ENCODE measurements around the gene TUBA4A. TPM values are rescaled to one million over a fixed set of nuclear protein-coding genes. Genes with fewer than 3 reads are reported as not detected.
A peak's percentile ranks its signal among the peaks of the same experiment; 100 is the strongest.

The TUBA4A gene
- total and polyA plus RNA-seq, 9 of the 15 experiments (the other 6 are each of a cell fraction or from before 2014, with no cell fraction given) = 25.1 to 174 (median 42.4) TPM

DNA sequence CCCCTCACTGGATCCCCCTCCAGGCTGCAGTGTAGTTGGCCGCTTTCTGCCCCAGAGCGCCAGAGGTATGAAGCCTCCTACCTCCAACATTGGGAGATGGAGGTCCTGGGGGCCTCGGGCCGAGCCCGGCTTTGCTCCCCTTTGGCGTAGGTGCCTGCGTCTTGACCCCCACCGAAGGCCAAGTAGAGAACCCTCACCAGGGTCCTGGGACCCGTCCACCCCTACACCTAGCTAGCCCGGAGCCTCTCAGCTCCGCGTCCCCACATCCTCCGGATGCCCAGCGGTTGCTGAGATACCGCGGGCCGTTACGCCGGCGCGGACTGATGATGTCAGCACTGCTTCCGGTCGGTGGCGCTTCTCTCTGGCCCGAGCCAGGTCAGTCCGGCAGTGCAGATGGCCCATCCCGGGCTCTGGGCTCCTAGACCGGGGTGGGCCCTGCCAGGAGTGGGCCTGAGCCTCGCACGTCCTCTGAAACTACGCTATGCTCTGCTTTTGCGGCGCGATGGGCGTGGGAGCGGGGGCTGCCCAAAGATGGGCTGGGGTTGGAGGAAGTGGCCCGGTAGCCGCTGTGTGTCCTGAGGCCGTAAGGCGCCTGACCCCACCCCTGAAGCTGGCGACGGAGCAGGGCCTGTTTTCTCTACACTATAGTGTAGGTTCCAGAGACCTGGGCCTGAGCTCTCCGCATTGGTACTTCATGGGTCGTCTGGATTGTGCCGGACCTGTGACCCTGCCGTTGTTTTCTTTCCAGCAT, 8.4 kb downstream of the TUBA4A start, which contains the start of the genes GLB1L and STK16 (continued):
- TF ChIP-seq, protein P1, sequence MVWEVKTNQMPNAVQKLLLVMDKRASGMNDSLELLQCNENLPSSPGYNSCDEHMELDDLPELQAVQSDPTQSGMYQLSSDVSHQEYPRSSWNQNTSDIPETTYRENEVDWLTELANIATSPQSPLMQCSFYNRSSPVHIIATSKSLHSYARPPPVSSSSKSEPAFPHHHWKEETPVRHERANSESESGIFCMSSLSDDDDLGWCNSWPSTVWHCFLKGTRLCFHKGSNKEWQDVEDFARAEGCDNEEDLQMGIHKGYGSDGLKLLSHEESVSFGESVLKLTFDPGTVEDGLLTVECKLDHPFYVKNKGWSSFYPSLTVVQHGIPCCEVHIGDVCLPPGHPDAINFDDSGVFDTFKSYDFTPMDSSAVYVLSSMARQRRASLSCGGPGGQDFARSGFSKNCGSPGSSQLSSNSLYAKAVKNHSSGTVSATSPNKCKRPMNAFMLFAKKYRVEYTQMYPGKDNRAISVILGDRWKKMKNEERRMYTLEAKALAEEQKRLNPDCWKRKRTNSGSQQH (CRISPR knock-in tag; IDR thresholded peaks at IDR 0.05) = no peak
- no peak for TF ChIP-seq PURB (CRISPR knock-in tag; IDR thresholded peaks at IDR 0.05; ENCODE audit: low read depth)
- TF ChIP-seq ZNF764 (CRISPR knock-in tag; IDR thresholded peaks at IDR 0.05; ENCODE audit: low read depth) = no peak
- TF ChIP-seq KLF1 (tag; IDR thresholded peaks at IDR 0.05) = peak; percentile 89
- no peak for TF ChIP-seq NR2F6 (CRISPR knock-in tag; IDR thresholded peaks at IDR 0.05)
- TF ChIP-seq, protein P2, sequence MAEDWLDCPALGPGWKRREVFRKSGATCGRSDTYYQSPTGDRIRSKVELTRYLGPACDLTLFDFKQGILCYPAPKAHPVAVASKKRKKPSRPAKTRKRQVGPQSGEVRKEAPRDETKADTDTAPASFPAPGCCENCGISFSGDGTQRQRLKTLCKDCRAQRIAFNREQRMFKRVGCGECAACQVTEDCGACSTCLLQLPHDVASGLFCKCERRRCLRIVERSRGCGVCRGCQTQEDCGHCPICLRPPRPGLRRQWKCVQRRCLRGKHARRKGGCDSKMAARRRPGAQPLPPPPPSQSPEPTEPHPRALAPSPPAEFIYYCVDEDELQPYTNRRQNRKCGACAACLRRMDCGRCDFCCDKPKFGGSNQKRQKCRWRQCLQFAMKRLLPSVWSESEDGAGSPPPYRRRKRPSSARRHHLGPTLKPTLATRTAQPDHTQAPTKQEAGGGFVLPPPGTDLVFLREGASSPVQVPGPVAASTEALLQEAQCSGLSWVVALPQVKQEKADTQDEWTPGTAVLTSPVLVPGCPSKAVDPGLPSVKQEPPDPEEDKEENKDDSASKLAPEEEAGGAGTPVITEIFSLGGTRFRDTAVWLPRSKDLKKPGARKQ (CRISPR knock-in tag; IDR thresholded peaks at IDR 0.05) = no peak
- TF ChIP-seq TSC22D4 (tag; IDR thresholded peaks at IDR 0.05) = no peak
- TF ChIP-seq ARID1B (IDR thresholded peaks at IDR 0.05) = 0 out of 2 replicates have a peak, but pooled peaks have one; percentile 25
- TF ChIP-seq, protein P3, sequence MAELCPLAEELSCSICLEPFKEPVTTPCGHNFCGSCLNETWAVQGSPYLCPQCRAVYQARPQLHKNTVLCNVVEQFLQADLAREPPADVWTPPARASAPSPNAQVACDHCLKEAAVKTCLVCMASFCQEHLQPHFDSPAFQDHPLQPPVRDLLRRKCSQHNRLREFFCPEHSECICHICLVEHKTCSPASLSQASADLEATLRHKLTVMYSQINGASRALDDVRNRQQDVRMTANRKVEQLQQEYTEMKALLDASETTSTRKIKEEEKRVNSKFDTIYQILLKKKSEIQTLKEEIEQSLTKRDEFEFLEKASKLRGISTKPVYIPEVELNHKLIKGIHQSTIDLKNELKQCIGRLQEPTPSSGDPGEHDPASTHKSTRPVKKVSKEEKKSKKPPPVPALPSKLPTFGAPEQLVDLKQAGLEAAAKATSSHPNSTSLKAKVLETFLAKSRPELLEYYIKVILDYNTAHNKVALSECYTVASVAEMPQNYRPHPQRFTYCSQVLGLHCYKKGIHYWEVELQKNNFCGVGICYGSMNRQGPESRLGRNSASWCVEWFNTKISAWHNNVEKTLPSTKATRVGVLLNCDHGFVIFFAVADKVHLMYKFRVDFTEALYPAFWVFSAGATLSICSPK (IDR thresholded peaks at IDR 0.05; ENCODE audit: borderline replicate concordance) = no peak
- TF ChIP-seq, protein P4, sequence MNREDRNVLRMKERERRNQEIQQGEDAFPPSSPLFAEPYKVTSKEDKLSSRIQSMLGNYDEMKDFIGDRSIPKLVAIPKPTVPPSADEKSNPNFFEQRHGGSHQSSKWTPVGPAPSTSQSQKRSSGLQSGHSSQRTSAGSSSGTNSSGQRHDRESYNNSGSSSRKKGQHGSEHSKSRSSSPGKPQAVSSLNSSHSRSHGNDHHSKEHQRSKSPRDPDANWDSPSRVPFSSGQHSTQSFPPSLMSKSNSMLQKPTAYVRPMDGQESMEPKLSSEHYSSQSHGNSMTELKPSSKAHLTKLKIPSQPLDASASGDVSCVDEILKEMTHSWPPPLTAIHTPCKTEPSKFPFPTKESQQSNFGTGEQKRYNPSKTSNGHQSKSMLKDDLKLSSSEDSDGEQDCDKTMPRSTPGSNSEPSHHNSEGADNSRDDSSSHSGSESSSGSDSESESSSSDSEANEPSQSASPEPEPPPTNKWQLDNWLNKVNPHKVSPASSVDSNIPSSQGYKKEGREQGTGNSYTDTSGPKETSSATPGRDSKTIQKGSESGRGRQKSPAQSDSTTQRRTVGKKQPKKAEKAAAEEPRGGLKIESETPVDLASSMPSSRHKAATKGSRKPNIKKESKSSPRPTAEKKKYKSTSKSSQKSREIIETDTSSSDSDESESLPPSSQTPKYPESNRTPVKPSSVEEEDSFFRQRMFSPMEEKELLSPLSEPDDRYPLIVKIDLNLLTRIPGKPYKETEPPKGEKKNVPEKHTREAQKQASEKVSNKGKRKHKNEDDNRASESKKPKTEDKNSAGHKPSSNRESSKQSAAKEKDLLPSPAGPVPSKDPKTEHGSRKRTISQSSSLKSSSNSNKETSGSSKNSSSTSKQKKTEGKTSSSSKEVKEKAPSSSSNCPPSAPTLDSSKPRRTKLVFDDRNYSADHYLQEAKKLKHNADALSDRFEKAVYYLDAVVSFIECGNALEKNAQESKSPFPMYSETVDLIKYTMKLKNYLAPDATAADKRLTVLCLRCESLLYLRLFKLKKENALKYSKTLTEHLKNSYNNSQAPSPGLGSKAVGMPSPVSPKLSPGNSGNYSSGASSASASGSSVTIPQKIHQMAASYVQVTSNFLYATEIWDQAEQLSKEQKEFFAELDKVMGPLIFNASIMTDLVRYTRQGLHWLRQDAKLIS (CRISPR knock-in tag; IDR thresholded peaks at IDR 0.05) = no peak
- TF ChIP-seq ATF7 (IDR thresholded peaks at IDR 0.05) = peak; percentile 77; the same call in 1 of the 2 replicates
- TF ChIP-seq NFE2 (IDR thresholded peaks at IDR 0.05; ENCODE audit: low read depth) = no peak
- TF ChIP-seq NEUROD1 (IDR thresholded peaks at IDR 0.05; ENCODE audit: borderline replicate concordance, low read depth, low read length, partially characterized antibody) = no peak
- TF ChIP-seq, protein P5, sequence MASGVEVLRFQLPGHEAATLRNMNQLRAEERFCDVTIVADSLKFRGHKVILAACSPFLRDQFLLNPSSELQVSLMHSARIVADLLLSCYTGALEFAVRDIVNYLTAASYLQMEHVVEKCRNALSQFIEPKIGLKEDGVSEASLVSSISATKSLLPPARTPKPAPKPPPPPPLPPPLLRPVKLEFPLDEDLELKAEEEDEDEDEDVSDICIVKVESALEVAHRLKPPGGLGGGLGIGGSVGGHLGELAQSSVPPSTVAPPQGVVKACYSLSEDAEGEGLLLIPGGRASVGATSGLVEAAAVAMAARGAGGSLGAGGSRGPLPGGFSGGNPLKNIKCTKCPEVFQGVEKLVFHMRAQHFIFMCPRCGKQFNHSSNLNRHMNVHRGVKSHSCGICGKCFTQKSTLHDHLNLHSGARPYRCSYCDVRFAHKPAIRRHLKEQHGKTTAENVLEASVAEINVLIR (CRISPR knock-in tag; IDR thresholded peaks at IDR 0.05) = peak; percentile 86
- peak in 1 of 2 experiments; percentile 94; a peak in 2 of 4 replicates for TF ChIP-seq SRF (CRISPR knock-in tag; IDR thresholded peaks at IDR 0.05)
- no peak for TF ChIP-seq DMBX1 (CRISPR knock-in tag; IDR thresholded peaks at IDR 0.05; ENCODE audit: borderline replicate concordance)
- TF ChIP-seq, protein P6, sequence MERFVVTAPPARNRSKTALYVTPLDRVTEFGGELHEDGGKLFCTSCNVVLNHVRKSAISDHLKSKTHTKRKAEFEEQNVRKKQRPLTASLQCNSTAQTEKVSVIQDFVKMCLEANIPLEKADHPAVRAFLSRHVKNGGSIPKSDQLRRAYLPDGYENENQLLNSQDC (CRISPR knock-in tag; IDR thresholded peaks at IDR 0.05) = no peak
